ENCODE results near the gene TRIM24. TPM values are rescaled to one million over a fixed set of nuclear protein-coding genes. Genes with fewer than 3 reads are reported as not detected.
"Not testable (repeated sequence)": the region's sequence is repeated elsewhere in the genome, so short reads cannot be mapped to it uniquely, and the experiment has no call there.

Gene TRIM24
- total RNA-seq, 2 experiments from 2014 or later: 13.6 to 15.9 TPM

DNA sequence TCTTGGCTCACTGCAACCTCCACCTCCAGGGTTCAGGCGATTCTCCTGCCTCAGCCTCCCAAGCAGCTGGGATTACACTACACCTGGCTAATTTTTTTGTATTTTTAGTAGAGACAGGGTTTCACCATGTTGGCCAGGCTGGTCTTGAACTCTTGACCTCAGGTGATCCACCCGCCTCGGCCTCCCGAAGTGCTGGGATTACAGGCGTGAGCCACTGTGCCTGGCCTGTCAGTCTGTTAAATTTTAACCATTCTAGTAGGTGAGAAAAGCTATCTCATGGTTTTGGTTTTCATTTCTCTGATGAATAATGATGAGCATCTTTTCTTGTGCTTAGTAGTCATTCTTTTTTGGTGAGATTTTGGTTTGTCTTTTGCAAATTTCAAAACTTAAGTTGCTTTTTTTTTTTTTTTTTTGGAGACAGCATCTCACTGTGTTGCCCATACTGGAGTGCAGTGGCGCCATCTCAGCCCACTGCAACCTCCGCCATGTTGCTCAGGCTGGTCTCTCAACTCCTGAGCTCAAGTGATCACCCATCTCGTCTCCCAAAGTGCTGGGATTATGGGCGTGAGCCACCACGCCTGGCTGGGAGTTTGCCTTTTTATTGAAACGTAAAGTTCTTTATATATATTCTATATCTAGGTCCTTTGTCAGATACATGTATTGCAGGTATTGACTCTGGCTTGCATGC lies 6.2 kb downstream of the TRIM24 start:
- H3K27ac Mint-ChIP-seq, H3K36me3 Mint-ChIP-seq, H3K4me3 Mint-ChIP-seq, H3K9me3 Mint-ChIP-seq, DNase-seq, POLR2A ChIA-PET, H3K27me3 Mint-ChIP-seq: not testable (repeated sequence)
- peaks cover 49% of the 10 kb centered on the region for H3K4me1 Mint-ChIP-seq (ENCODE audit: low read depth)
- intact Hi-C loops (cut with micrococcal nuclease): loop anchor here (5.0 to 10.0 kb wide), 3 partner anchors 41 to 639 kb away; partner anchors contain the start of gene ZC3HAV1
- CTCF ChIA-PET: interaction anchor here (1.2 kb wide), 1 partner anchor 273 kb away, joined by 3 read pairs; no protein-coding TSS in a partner anchor

GRCh38 chr7:138468244-138469123 lies 8.4 kb downstream of the TRIM24 start:
- CTCF ChIA-PET: interaction anchor here (0.6 to 1.0 kb wide), 2 partner anchors 10 to 19 kb away, joined by 3 read pairs; no protein-coding TSS in a partner anchor
- no peaks in the 10 kb centered on the region for H3K27me3 Mint-ChIP-seq
- no peak overlapping the region for H3K4me3 Mint-ChIP-seq
- intact Hi-C loops (cut with micrococcal nuclease): loop anchor here (5.0 to 10.0 kb wide), 3 partner anchors 39 to 636 kb away; partner anchors contain the start of gene ZC3HAV1
- DNase-seq: no peak
- peaks cover 5% of the 10 kb centered on the region for H3K36me3 Mint-ChIP-seq
- H3K27ac Mint-ChIP-seq: no peak overlapping the region
- no peaks in the 10 kb centered on the region for H3K9me3 Mint-ChIP-seq
- POLR2A ChIA-PET: no interaction called here
- H3K4me1 Mint-ChIP-seq (ENCODE audit: low read depth): peaks cover 36% of the 10 kb centered on the region

DNA sequence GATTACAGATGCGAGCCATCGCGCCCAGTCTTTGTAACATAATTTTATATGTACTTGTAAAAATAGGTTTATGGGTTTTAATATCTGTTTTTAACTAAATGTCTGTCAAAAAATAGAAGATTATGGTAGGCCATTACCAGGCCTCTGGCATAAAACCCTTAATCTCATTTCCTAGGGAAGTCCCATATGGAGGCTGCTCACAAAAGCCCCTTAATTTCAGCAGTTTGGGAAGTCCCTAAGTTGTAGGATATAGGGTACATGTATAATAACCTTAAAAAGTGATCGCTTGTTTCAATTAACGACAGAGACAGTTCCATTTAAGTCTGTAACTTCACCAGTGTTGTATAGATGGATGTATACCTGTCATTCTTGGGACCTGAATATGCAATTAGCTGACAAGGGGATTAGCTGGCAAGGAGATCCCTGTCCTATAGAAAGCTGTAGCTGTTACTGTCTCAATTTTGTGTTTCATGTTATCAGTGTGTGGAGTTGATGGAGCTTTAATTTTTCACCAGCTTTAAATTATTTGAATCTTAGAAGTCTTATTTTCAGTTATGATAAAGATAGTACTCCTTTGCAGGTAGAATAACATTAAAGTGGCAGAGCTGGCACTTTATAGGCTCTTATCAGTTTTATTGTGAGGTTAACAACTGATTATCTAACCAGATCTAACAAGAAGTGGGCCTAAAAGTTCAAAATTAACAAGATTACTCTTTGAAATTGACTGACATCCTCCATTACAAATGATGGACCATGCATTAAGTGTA lies 10.5 kb downstream of the TRIM24 start:
- no peak for DNase-seq
- Mint-ChIP-seq H3K4me1 (ENCODE audit: low read depth) (peaks cover 33% of the 10 kb centered on the region), H3K4me3 (no peak overlapping the region), H3K9me3 (no peaks in the 10 kb centered on the region), H3K36me3 (peaks cover 4% of the 10 kb centered on the region), H3K27ac (no peak overlapping the region), H3K27me3 (no peaks in the 10 kb centered on the region)
- ChIA-PET POLR2A (no interaction called here), CTCF (interaction anchor here (0.7 kb wide), 1 partner anchor 268 kb away, joined by 3 read pairs; no protein-coding TSS in a partner anchor)
- intact Hi-C loops (cut with micrococcal nuclease): no loop called here

- H3K4me3 Mint-ChIP-seq: no peak overlapping the region
- ChIA-PET CTCF (no interaction called here), POLR2A (no interaction called here)
- no peaks in the 10 kb centered on the region for H3K27me3 Mint-ChIP-seq
- H3K4me1 Mint-ChIP-seq (ENCODE audit: low read depth): peaks cover 33% of the 10 kb centered on the region
- H3K27ac Mint-ChIP-seq: no peak overlapping the region
- H3K9me3 Mint-ChIP-seq: no peaks in the 10 kb centered on the region
- intact Hi-C loops (cut with micrococcal nuclease): no loop called here
- no peak for DNase-seq
- peaks cover 4% of the 10 kb centered on the region for H3K36me3 Mint-ChIP-seq
Measured at GRCh38 chr7:138472292-138473079, 12.4 kb downstream of the TRIM24 start.

DNA sequence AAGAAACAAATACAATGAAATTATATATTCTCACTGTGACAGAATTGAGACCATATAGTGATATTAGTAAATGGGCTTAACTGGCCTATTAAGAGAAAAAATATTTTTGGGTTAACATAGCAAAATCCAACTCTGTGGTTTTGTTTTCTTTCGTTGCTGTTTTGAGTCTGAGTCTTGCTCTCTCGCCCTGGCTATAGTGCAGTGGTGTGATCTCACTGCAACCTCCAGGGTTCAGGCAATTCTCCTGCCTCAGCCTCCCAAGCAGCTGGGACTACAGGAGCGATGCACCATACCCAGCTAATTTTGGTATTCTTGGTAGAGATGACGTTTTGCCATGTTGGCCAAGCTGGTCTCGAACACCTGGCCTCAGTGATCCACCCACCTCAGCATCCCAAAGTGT lies 15.3 kb downstream of the TRIM24 start:
- no peaks in the 10 kb centered on the region for H3K9me3 Mint-ChIP-seq
- intact Hi-C loops (cut with micrococcal nuclease): no loop called here
- no peaks in the 10 kb centered on the region for H3K27me3 Mint-ChIP-seq
- H3K36me3 Mint-ChIP-seq: no peaks in the 10 kb centered on the region
- no peak overlapping the region for H3K4me3 Mint-ChIP-seq
- H3K27ac Mint-ChIP-seq: no peak overlapping the region
- DNase-seq: no peak
- peaks cover 38% of the 10 kb centered on the region for H3K4me1 Mint-ChIP-seq (ENCODE audit: low read depth)
- ChIA-PET CTCF (interaction anchor here (0.8 to 1.0 kb wide), 2 partner anchors 28 to 263 kb away, joined by 3 to 4 read pairs; no protein-coding TSS in a partner anchor), POLR2A (no interaction called here)

DNA sequence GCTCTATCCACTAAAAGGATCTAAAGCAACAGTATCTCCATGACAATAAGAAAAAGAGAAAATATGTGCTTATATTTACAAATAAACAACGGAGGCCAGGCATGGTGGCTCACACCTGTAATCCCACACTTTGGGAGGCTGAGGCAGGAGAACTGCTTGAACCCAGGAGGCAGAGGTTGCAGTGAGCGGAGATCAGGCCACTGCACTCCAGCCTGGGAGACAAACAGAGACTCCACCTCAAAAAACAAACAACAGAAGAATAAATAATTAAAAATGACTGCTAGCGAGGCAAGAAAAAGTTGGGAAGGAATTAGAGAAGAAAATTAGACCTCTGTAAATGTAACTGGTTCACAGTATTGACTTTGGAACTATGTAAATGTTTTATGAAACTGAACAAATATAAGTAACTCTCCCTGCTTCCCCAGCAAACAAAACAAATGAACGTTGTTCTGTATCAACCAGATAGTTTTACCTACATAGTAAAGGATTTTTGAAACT lies 17.1 kb downstream of the TRIM24 start:
- DNase-seq: no peak
- H3K27me3 Mint-ChIP-seq: no peaks in the 10 kb centered on the region
- ChIA-PET POLR2A (no interaction called here), CTCF (no interaction called here)
- peaks cover 45% of the 10 kb centered on the region for H3K4me1 Mint-ChIP-seq (ENCODE audit: low read depth)
- peaks cover 3% of the 10 kb centered on the region for H3K36me3 Mint-ChIP-seq
- H3K4me3 Mint-ChIP-seq: no peak overlapping the region
- H3K27ac Mint-ChIP-seq: no peak overlapping the region
- intact Hi-C loops (cut with micrococcal nuclease): no loop called here
- H3K9me3 Mint-ChIP-seq: no peaks in the 10 kb centered on the region

DNA sequence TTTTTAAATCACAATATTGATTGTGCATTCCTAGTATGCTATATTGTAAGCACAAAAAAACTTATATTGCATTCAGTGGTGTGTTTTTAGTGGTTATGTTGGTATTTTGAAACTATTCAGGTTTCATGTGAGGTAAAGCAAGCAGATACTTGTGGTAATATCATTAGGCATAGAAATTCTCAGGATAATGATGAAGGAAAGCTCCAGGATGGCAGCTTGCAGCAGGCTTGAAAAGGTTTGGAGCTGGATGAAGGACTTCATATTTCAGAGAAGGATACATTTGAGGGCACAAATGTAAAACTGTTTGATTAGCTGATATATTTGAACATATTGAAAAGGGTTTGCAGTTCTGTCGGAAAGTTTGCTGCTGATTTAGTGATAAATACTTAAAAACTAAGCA lies 17.5 kb downstream of the TRIM24 start:
- intact Hi-C loops (cut with micrococcal nuclease): no loop called here
- Mint-ChIP-seq H3K27ac (no peak overlapping the region), H3K9me3 (no peaks in the 10 kb centered on the region), H3K4me1 (ENCODE audit: low read depth) (peaks cover 46% of the 10 kb centered on the region), H3K27me3 (no peaks in the 10 kb centered on the region), H3K36me3 (peaks cover 3% of the 10 kb centered on the region), H3K4me3 (no peak overlapping the region)
- CTCF ChIA-PET: no interaction called here
- no peak for DNase-seq
- POLR2A ChIA-PET: no interaction called here

GRCh38 chr7:138478499-138478908 lies 18.4 kb downstream of the TRIM24 start:
- intact Hi-C loops (cut with micrococcal nuclease): no loop called here
- ChIA-PET CTCF (interaction anchor here (1.0 kb wide), 1 partner anchor 10 kb away, joined by 3 read pairs; no protein-coding TSS in a partner anchor), POLR2A (interaction anchor here (0.7 kb wide), 1 partner anchor 17 kb away, joined by 3 read pairs; no protein-coding TSS in a partner anchor)
- Mint-ChIP-seq H3K27ac (no peak overlapping the region), H3K27me3 (no peaks in the 10 kb centered on the region), H3K36me3 (peaks cover 3% of the 10 kb centered on the region), H3K4me3 (no peak overlapping the region), H3K4me1 (ENCODE audit: low read depth) (peaks cover 52% of the 10 kb centered on the region), H3K9me3 (no peaks in the 10 kb centered on the region)
- no peak for DNase-seq

GRCh38 chr7:138480527-138480926 lies 20.5 kb downstream of the TRIM24 start:
- no peak overlapping the region for H3K4me3 Mint-ChIP-seq
- H3K27me3 Mint-ChIP-seq: no peaks in the 10 kb centered on the region
- intact Hi-C loops (cut with micrococcal nuclease): loop anchor here (2.0 kb wide), 1 partner anchor 22 kb away; no protein-coding TSS in a partner anchor
- peaks cover 6% of the 10 kb centered on the region for H3K36me3 Mint-ChIP-seq
- H3K9me3 Mint-ChIP-seq: peaks cover 3% of the 10 kb centered on the region
- H3K27ac Mint-ChIP-seq: no peak overlapping the region
- ChIA-PET POLR2A (no interaction called here), CTCF (interaction anchor here (0.6 kb wide), 1 partner anchor 51 kb away, joined by 4 read pairs; no protein-coding TSS in a partner anchor)
- no peak for DNase-seq
- peaks cover 47% of the 10 kb centered on the region for H3K4me1 Mint-ChIP-seq (ENCODE audit: low read depth)

GRCh38 chr7:138481447-138482380 lies 21.7 kb downstream of the TRIM24 start:
- Mint-ChIP-seq H3K4me3 (peak overlapping the region; percentile 48), H3K27me3 (no peaks in the 10 kb centered on the region), H3K27ac (no peak overlapping the region), H3K9me3 (peaks cover 12% of the 10 kb centered on the region), H3K36me3 (peaks cover 12% of the 10 kb centered on the region), H3K4me1 (ENCODE audit: low read depth) (peaks cover 45% of the 10 kb centered on the region)
- no peak for DNase-seq
- intact Hi-C loops (cut with micrococcal nuclease): loop anchor here (2.0 kb wide), 1 partner anchor 21 kb away; no protein-coding TSS in a partner anchor
- POLR2A ChIA-PET: interaction anchor here (0.6 kb wide), 1 partner anchor 576 kb away, joined by 3 read pairs; no protein-coding TSS in a partner anchor
- CTCF ChIA-PET: no interaction called here

Measured in activated CD4-positive, alpha-beta memory T cell treated with anti-CD3 and anti-CD28 coated beads for 36 hours (primary cell).